Measurements from ENCODE around the gene LRP10.
"Not testable (repeated sequence)": the region's sequence is repeated elsewhere in the genome, so short reads cannot be mapped to it uniquely, and the experiment has no call there.

The LRP10 gene, protein sequence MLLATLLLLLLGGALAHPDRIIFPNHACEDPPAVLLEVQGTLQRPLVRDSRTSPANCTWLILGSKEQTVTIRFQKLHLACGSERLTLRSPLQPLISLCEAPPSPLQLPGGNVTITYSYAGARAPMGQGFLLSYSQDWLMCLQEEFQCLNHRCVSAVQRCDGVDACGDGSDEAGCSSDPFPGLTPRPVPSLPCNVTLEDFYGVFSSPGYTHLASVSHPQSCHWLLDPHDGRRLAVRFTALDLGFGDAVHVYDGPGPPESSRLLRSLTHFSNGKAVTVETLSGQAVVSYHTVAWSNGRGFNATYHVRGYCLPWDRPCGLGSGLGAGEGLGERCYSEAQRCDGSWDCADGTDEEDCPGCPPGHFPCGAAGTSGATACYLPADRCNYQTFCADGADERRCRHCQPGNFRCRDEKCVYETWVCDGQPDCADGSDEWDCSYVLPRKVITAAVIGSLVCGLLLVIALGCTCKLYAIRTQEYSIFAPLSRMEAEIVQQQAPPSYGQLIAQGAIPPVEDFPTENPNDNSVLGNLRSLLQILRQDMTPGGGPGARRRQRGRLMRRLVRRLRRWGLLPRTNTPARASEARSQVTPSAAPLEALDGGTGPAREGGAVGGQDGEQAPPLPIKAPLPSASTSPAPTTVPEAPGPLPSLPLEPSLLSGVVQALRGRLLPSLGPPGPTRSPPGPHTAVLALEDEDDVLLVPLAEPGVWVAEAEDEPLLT

GRCh38 chr14:22871224-22872032, at the start of gene LRP10:
Gene LRP10 (plus strand): TSS chr14:22871740. CDS start chr14:22872304, 564 bp downstream.
- DNase-seq = peak; percentile 81

GRCh38 chr14:22822016-22822570, 49.4 kb upstream of the LRP10 start:
- no peak for DNase-seq

DNA sequence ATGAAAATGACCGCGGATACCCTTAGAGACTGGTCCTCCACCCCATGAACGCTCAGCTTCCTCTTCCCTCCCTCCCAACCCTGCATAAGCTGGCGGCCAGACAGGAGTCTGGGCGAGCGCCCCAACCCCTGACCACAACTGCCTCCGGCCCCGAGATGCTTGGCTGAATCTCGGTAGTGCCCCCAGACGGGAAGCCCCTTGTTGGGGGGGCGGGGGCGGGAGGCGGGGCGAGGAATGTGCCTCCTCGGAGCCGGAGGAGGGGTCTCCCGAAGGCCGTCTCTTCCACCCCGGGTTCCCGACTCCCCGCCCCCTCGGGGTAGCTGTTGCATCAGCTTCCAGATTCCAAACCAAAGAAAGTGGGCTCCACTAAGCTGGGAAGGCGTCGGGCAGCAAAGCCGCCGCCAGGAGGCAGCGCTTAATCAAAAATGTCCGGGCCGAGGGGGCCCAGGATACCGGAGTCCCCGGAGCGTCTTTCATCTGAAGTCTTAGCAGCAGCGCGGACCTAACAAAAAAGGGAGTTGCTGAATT, 48.9 kb upstream of the LRP10 start:
- DNase-seq = peak; percentile 67

DNA sequence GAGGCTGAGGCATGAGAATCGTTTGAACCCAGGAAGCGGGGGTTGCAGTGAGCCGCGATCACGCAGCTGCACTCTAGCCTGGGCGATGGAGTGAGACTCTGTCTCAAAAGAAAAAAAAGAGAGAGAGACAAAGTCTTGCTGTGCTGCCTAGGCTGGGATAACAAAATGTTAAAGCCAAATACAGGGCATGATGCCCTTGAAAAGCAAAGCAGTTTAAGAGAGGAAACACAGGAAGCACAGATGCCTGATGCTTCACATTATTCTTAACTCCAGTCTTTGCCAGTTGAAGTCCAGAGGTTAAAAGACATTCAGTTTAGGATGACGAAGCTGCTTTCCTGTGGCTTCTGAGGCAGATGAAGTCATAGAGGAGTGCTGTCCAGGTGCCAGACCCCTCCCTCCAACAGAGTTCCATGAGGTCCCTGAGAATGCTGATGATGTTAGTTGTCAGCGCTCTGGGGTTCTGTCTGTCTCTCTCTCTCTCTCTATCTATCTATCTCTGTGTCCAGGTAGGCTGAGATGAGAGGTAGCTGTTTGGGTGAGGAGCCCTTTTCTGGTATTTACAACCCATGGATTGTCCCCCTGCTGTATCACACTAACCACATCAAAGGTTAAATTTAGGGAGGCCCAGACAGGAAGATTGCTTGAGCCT, 46.7 kb upstream of the LRP10 start:
- no peak for DNase-seq

DNA sequence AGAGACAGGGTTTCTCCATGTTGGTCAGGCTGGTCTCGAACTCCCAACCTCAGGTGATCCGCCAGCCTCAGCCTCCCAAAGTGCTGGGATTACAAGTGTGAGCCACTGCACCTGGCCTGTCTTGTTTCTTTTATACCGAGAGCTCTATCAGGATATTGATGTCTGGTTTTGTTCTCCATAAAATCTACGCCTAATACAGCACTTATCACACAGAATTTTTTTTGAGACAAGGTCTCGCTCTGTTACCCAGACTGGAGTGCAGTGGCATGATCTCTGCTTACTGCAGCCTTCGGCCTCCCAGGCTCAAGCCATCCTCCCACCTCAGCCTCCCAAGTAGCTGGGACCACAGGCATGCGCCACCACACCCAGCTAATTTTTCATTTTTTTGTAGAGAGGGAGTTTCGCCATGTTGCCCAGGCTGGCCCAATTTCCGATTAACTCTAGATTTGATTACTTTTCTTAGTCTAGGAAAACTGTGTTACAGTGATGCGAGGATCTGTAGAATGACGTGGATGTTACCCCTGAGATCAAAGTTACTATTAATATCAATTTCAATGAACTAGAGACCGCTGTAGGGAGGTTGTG, 42.4 kb upstream of the LRP10 start:
- not testable (repeated sequence) for DNase-seq

- DNase-seq = peak; percentile 91
These were observed 41.7 kb upstream of the LRP10 start, which contains the start of gene MRPL52 for GRCh38 chr14:22829661-22830442. Gene MRPL52 (plus strand): TSS chr14:22829887. CDS start chr14:22829913, 26 bp downstream.

- DNase-seq = no peak
These were observed 41.0 kb upstream of the LRP10 start for GRCh38 chr14:22830443-22831010.

DNA sequence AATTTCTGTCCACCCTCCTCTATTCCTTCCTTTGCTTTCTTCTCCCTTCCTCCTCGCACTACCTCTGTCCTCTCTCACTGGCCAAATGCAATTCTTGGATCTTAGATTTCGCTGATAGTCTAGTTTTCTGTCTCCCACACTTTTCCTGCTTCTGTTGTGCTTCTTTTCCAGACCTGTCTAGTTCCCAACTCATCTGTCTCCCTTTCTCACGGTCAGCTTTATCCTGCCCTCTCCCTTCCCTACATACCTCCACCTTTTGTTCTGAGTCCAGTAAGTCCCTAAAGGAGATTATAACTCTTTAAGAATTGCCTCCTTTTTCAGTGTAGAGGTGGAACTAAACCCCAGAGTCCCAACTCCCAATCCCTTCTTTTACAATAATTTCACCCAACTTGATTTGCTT, 36.0 kb upstream of the LRP10 start:
- no peak for DNase-seq

GRCh38 chr14:22836301-22837113, 35.0 kb upstream of the LRP10 start, which contains the start of gene MMP14:
Gene MMP14 (plus strand): TSS chr14:22836585. CDS start chr14:22836818, 233 bp downstream.
- DNase-seq = no peak

GRCh38 chr14:22837114-22837749, 34.3 kb upstream of the LRP10 start:
- no peak for DNase-seq

GRCh38 chr14:22837750-22838538, 33.6 kb upstream of the LRP10 start:
- no peak for DNase-seq

GRCh38 chr14:22838631-22839041, 32.9 kb upstream of the LRP10 start:
- DNase-seq = no peak

DNA sequence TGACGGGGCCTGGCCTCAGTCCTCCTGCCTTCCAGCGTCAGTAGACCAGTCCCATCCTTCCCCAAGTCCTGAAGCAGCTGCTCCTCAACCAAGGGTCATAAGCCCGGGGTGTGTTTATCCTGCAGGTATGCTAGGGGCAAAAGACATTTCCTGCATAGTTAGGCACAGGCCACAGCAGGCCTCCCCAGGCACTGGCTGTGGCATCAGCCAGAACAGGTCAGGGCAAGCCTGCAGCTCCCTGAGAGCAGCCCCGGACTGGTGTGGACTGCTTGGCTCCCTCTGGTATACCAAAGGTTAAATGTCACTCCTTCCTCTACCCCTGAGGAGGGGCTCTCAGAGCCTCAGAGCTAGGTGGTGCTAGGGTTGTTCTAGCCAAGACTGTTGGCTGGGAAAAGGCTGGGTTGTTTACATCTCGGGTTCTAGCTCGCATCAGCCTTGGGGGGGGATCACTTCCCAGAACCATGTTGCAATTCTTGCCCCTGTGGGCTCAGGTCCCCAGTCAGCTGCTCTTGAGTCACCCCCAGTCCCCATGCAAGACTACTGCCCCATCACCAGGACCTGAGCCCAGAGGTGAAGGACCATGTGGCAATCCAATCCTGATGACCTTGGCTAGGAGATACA, 32.3 kb upstream of the LRP10 start:
- DNase-seq = no peak

DNA sequence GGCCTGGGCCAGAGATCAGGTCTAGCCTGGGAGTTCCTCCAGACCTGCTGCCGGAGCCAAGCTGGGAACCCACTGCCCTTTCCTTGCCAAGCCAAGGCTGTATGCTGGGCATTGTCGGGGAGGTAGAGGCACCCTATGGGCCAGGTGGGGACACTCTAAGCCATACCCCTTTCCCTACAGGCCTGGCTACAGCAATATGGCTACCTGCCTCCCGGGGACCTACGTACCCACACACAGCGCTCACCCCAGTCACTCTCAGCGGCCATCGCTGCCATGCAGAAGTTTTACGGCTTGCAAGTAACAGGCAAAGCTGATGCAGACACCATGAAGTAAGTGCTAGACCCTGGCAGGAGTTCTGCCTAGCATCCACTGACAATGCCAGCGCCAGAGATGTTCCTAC, 30.2 kb upstream of the LRP10 start:
- DNase-seq = no peak

- DNase-seq = no peak
These were observed 29.8 kb upstream of the LRP10 start for GRCh38 chr14:22841769-22842168.

DNA sequence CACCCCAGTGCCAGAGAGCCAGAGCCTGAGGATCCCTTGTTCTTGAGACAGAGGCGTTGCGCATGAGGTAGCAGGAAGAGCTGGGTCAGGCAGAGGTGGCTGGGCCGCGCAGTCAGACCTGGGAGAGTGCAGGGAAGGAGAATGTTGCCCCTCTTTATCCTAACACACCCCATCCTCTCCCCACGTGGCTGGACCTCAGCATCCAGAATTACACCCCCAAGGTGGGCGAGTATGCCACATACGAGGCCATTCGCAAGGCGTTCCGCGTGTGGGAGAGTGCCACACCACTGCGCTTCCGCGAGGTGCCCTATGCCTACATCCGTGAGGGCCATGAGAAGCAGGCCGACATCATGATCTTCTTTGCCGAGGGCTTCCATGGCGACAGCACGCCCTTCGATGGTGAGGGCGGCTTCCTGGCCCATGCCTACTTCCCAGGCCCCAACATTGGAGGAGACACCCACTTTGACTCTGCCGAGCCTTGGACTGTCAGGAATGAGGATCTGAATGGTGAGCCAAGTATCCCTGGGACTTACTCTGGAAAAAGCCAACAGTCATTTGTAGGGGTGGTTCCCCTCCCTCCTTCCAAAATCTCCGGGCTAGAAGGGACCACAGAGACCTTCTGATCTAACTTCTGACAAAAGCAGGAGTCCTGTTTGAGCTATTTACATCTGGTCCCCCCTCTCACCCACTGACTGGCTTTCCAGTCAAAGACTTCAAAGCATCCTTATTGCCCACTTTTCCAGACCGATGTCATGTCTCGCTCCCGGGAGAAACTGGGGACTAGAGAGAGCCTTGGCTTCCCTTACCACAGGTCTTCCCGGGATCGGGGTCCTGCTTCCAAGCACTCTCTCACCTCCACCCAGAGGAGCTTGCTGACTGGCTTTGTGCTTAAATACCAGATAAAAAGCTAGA, 29.1 kb upstream of the LRP10 start:
- no peak for DNase-seq

Measured in activated naive CD4-positive, alpha-beta T cell treated with Interleukin-2 at 50 U/mL for 16 hours (primary cell).